OCI-LY7 (cell line): ENCODE results near the gene TTC13. TPM values are rescaled to one million over a fixed set of nuclear protein-coding genes. Genes with fewer than 3 reads are reported as not detected.

Source experiments
- BruUV-seq: library from RNA; stranded (reverse); fragments of 400-500 nt; replicated peaks from 2 replicates; lab custom pipeline; 2021; lab: Mats Ljungman, UMichigan
- CTCF ChIA-PET: fragments of 300-600 bp; sonication (Branson Sonifier 250); formaldehyde crosslinking; loops from one replicate; lab custom pipeline; 2022; ENCODE audit warnings: antibody characterized with exemption; ENCODE audit not compliant: unreplicated experiment; lab: Charles Lee
- POLR2A ChIA-PET: fragments of 300-600 bp; sonication (Branson Sonifier 250); formaldehyde crosslinking; loops from one replicate; lab custom pipeline; 2022; ENCODE audit warnings: antibody characterized with exemption; lab: Charles Lee
- DNase-seq: peaks from one replicate; pipeline ENCODE4 v3.0.0-alpha.2; 2015; ENCODE audit warnings: low spot score
- H2AFZ ChIP-seq: fragments of 200-600 bp; sonication (generic), shearing (Covaris generic); 2 replicates; pipeline ENCODE4 v1.6.1; 2014; ENCODE audit warnings: mild to moderate bottlenecking, antibody characterized with exemption, low read length, moderate library complexity
- H3K27ac ChIP-seq: fragments of 200-600 bp; sonication (generic); 2 replicates; pipeline ENCODE4 v1.5.1; 2014; ENCODE audit warnings: mixed run types, low read depth, mild to moderate bottlenecking, moderate library complexity, low read length, inconsistent platforms; ENCODE audit not compliant: poor library complexity, severe bottlenecking
- H3K36me3 ChIP-seq: fragments of 200-600 bp; sonication (generic); 2 replicates; pipeline ENCODE4 v1.6.1; 2014; ENCODE audit warnings: mild to moderate bottlenecking, antibody characterized with exemption, low read length, moderate library complexity, mixed read lengths; ENCODE audit not compliant: insufficient read depth
- H3K4me1 ChIP-seq: fragments of 200-600 bp; sonication (generic); 2 replicates; pipeline ENCODE4 v1.5.1; 2014; ENCODE audit warnings: mild to moderate bottlenecking, low read length; ENCODE audit not compliant: insufficient read depth, poor library complexity, severe bottlenecking
- H3K4me2 ChIP-seq: fragments of 200-600 bp; sonication (generic); 2 replicates; pipeline ENCODE4 v1.6.1; 2014; ENCODE audit warnings: mild to moderate bottlenecking, low read length
- H3K4me3 ChIP-seq: fragments of 200-600 bp; sonication (generic); 2 replicates; pipeline ENCODE4 v1.5.1; 2014; ENCODE audit warnings: mild to moderate bottlenecking, low read depth, low read length; ENCODE audit not compliant: poor library complexity, severe bottlenecking
- H3K79me2 ChIP-seq: fragments of 200-600 bp; sonication (generic); 2 replicates; pipeline ENCODE4 v1.6.1; 2016; ENCODE audit warnings: low read depth, mild to moderate bottlenecking, low read length, moderate library complexity, mixed read lengths; ENCODE audit not compliant: insufficient read depth
- H3K9me2 ChIP-seq: fragments of 200-600 bp; sonication (generic); 2 replicates; pipeline ENCODE4 v1.6.1; 2016; ENCODE audit warnings: mild to moderate bottlenecking, low read length, mixed read lengths; ENCODE audit not compliant: insufficient read depth
- H3K9me3 ChIP-seq: fragments of 200-600 bp; sonication (generic); 2 replicates; pipeline ENCODE4 v1.6.1; 2014; ENCODE audit warnings: mild to moderate bottlenecking, mixed run types, low read length, mixed read lengths
- H4K20me1 ChIP-seq: fragments of 200-600 bp; sonication (generic); 2 replicates; pipeline ENCODE4 v1.6.1; 2014; ENCODE audit warnings: mild to moderate bottlenecking, antibody characterized with exemption, low read length, moderate library complexity, mixed read lengths; ENCODE audit not compliant: insufficient read depth
- EZH2phosphoT487 ChIP-seq: fragments of 200-600 bp; sonication (generic); IDR thresholded peaks from 2 replicates; pipeline ENCODE4 v1.6.1; 2018; ENCODE audit warnings: low read depth, borderline replicate concordance, mild to moderate bottlenecking, mixed run types, antibody characterized with exemption, low read length, moderate library complexity, mixed read lengths
- intact Hi-C: fragments of 100-400 bp; cut with micrococcal nuclease; formaldehyde crosslinking; loops from one replicate; pipeline ENCODE4 v1.10.0; 2022; ENCODE audit not compliant: unreplicated experiment
- total RNA-seq, 2 experiments: library from RNA; depleted of rRNA in 1 of 2; stranded (reverse); fragments of >200 nt in 1 of 2; shearing (Covaris generic) in 1 of 2; gene quantifications; 2 replicates each; pipeline ENCODE4 v1.2.3, GENCODE V29; 2014 to 2022
- TF ChIP-seq, protein P1 (sequence below): fragments of 200-600 bp; sonication (generic); conservative IDR thresholded peaks from 2 replicates; pipeline ENCODE4 v1.5.1; 2014; ENCODE audit warnings: mild to moderate bottlenecking, antibody characterized with exemption, low read length, moderate library complexity, mixed read lengths

TTC13 gene
- total RNA-seq, 2 experiments from 2014 or later, result 15.4 to 27.2 TPM

DNA sequence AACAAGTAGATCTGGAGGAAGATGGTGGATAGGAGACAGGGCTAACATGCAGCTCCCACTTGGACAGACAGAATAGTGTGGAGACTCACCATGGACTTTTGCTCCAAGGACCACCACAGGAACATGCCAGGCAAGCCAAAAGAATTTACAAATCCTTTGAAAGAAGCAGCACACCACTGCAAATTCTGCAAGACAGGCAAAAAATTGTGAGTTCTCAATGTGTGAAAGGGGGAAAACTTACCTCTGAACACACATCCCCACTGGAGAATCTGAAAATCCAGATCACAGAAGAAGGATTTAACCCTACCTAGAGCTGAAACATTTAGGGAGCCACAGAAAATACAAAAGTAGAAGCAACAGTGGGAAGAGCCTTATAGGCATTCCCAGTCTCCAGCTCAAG lies 23.2 kb upstream of the TTC13 start:
- POLR2A ChIA-PET, result interaction anchor here (0.7 kb wide), 1 partner anchor 29 kb away, joined by 4 read pairs; no protein-coding TSS in a partner anchor
- no peak overlapping the region for H3K27ac ChIP-seq
- no peaks in the 10 kb centered on the region for H3K9me3 ChIP-seq
- CTCF ChIA-PET, result no interaction called here
- H3K4me1 ChIP-seq, result no peaks in the 10 kb centered on the region
- H3K36me3 ChIP-seq, result peaks cover 59% of the 10 kb centered on the region
- H3K4me3 ChIP-seq, result no peak overlapping the region
- no peaks in the 10 kb centered on the region for H3K79me2 ChIP-seq
- no peak overlapping the region for H2AFZ ChIP-seq
- DNase-seq, result no peak
- H3K9me2 ChIP-seq, result no peaks in the 10 kb centered on the region
- no TSS peak for BruUV-seq
- TF ChIP-seq, protein P1, sequence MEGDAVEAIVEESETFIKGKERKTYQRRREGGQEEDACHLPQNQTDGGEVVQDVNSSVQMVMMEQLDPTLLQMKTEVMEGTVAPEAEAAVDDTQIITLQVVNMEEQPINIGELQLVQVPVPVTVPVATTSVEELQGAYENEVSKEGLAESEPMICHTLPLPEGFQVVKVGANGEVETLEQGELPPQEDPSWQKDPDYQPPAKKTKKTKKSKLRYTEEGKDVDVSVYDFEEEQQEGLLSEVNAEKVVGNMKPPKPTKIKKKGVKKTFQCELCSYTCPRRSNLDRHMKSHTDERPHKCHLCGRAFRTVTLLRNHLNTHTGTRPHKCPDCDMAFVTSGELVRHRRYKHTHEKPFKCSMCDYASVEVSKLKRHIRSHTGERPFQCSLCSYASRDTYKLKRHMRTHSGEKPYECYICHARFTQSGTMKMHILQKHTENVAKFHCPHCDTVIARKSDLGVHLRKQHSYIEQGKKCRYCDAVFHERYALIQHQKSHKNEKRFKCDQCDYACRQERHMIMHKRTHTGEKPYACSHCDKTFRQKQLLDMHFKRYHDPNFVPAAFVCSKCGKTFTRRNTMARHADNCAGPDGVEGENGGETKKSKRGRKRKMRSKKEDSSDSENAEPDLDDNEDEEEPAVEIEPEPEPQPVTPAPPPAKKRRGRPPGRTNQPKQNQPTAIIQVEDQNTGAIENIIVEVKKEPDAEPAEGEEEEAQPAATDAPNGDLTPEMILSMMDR, result no peak
- TF ChIP-seq EZH2phosphoT487, result no peak
- H3K4me2 ChIP-seq, result no peak overlapping the region
- intact Hi-C loops, result no loop called here
- H4K20me1 ChIP-seq, result no peaks in the 10 kb centered on the region

DNA sequence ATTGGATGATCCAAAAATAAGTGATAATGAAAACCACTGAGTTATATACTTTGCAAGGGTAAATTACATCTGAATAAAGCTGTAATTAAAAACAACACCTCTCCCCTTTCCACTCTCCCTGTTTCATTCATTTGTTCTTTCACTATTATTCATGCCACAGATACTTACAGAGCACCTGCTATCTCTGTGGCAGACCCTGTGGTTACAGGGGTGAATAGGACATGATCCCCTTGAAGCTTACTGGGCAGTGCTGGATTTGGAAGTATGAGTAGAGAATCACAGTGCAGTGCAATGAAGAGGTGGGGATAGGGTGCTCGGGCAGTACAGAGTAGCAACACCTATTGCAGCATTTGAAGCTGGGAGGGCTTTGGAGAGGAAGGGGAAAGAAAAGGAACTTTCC lies 22.0 kb upstream of the TTC13 start:
- Histone ChIP-seq H4K20me1 (no peaks in the 10 kb centered on the region), H2AFZ (no peak overlapping the region), H3K36me3 (peaks cover 70% of the 10 kb centered on the region), H3K4me1 (no peaks in the 10 kb centered on the region), H3K4me2 (no peak overlapping the region), H3K9me3 (no peaks in the 10 kb centered on the region), H3K9me2 (no peaks in the 10 kb centered on the region), H3K4me3 (no peak overlapping the region), H3K27ac (no peak overlapping the region), H3K79me2 (no peaks in the 10 kb centered on the region)
- no peak for DNase-seq
- POLR2A ChIA-PET, result no interaction called here
- intact Hi-C loops, result no loop called here
- no TSS peak for BruUV-seq
- TF ChIP-seq EZH2phosphoT487, result no peak
- TF ChIP-seq, protein P1, result no peak
- CTCF ChIA-PET, result no interaction called here

DNA sequence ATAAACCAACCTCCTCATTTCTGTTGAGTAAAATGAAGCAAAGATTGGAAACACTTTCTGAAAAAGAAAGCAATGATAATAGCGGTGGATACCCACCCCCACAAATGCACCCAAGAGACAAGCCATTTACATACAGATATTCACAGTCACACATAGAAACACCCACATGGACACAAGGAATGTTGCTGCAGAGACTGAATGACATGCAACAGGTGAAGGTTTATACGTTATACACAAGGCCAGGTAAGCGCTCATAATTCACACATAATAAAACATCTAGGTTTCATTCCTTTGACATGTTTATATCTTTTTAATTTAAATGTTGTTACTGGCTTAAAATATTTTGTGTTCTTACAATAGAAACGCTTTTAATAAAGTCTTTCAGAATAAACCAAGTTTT lies 21.5 kb upstream of the TTC13 start:
- H3K36me3 ChIP-seq, result peaks cover 71% of the 10 kb centered on the region
- H4K20me1 ChIP-seq, result no peaks in the 10 kb centered on the region
- H3K4me3 ChIP-seq, result no peak overlapping the region
- ChIA-PET POLR2A (interaction anchor here (0.7 kb wide), 1 partner anchor 532 kb away, joined by 3 read pairs; no protein-coding TSS in a partner anchor), CTCF (no interaction called here)
- H3K4me2 ChIP-seq, result no peak overlapping the region
- H3K9me3 ChIP-seq, result no peaks in the 10 kb centered on the region
- no peak for TF ChIP-seq EZH2phosphoT487
- TF ChIP-seq, protein P1, result no peak
- H3K79me2 ChIP-seq, result no peaks in the 10 kb centered on the region
- no peak for DNase-seq
- no peaks in the 10 kb centered on the region for H3K9me2 ChIP-seq
- intact Hi-C loops, result no loop called here
- H3K27ac ChIP-seq, result no peak overlapping the region
- no TSS peak for BruUV-seq
- no peaks in the 10 kb centered on the region for H3K4me1 ChIP-seq
- no peak overlapping the region for H2AFZ ChIP-seq
